A673 (cell line): ENCODE measurements around the gene PSMD7. TPM values are rescaled to one million over a fixed set of nuclear protein-coding genes. Genes with fewer than 3 reads are reported as not detected.

Experiments
- BruUV-seq: library from RNA; stranded (reverse); fragments of 400-500 nt; replicated peaks from 2 replicates; lab custom pipeline; 2021; lab: Mats Ljungman, UMichigan
- CTCF ChIA-PET: fragments of 300-600 bp; sonication (Branson Sonifier 250); formaldehyde crosslinking; loops from one replicate; lab custom pipeline; 2022; ENCODE audit warnings: antibody characterized with exemption; lab: Charles Lee
- POLR2A ChIA-PET: fragments of 300-600 bp; sonication (Branson Sonifier 250); formaldehyde crosslinking; loops from one replicate; lab custom pipeline; 2022; ENCODE audit warnings: antibody characterized with exemption; ENCODE audit not compliant: low non-redundant PET; lab: Charles Lee
- DNase-seq: peaks from one replicate; pipeline ENCODE4 v3.0.0-alpha.2; 2015; ENCODE audit warnings: low spot score
- H3K27ac ChIP-seq: fragments of 200-600 bp; sonication (generic); 2 replicates; pipeline ENCODE4 v1.5.1; 2016; ENCODE audit warnings: mixed run types, low read depth, mild to moderate bottlenecking, mixed read lengths, antibody characterized with exemption, low read length; ENCODE audit not compliant: poor library complexity, severe bottlenecking
- H3K27me3 ChIP-seq: fragments of 200-600 bp; sonication (generic); replicated peaks from 2 replicates; pipeline ENCODE4 v1.6.1; 2017; ENCODE audit warnings: mixed run types, low read depth, mild to moderate bottlenecking, mixed read lengths, antibody characterized with exemption, low read length; ENCODE audit not compliant: insufficient read depth, poor library complexity
- H3K36me3 ChIP-seq: fragments of 200-600 bp; sonication (generic); 2 replicates; pipeline ENCODE4 v1.6.1; 2016; ENCODE audit warnings: mixed run types, mild to moderate bottlenecking, mixed read lengths, antibody characterized with exemption, low read length; ENCODE audit not compliant: insufficient read depth, poor library complexity, severe bottlenecking
- H3K4me1 ChIP-seq: fragments of 200-600 bp; sonication (generic); 2 replicates; pipeline ENCODE4 v1.6.1; 2017; ENCODE audit warnings: mixed run types, mild to moderate bottlenecking, mixed read lengths, antibody characterized with exemption, low read length; ENCODE audit not compliant: insufficient read depth, poor library complexity, severe bottlenecking
- H3K4me3 ChIP-seq: fragments of 200-600 bp; sonication (generic); 2 replicates; pipeline ENCODE4 v1.5.1; 2016; ENCODE audit warnings: low read depth, mixed run types, mild to moderate bottlenecking, mixed read lengths, low read length; ENCODE audit not compliant: poor library complexity, severe bottlenecking
- H3K9me3 ChIP-seq: fragments of 200-600 bp; sonication (generic); 2 replicates; pipeline ENCODE4 v1.6.1; 2016; ENCODE audit warnings: mixed run types, low read depth, mild to moderate bottlenecking, mixed read lengths, antibody characterized with exemption, low read length; ENCODE audit not compliant: poor library complexity, severe bottlenecking
- CTCF ChIP-seq: fragments of 300-800, 200-600 bp; sonication (generic); conservative IDR thresholded peaks from 2 replicates; pipeline ENCODE4 v1.5.1; 2017; ENCODE audit warnings: low read depth, mild to moderate bottlenecking, antibody characterized with exemption, low read length, moderate library complexity, mixed read lengths
- EZH2 ChIP-seq: fragments of 200-600 bp; sonication (generic); IDR thresholded peaks from 2 replicates; pipeline ENCODE4 v1.6.1; 2017; ENCODE audit warnings: borderline replicate concordance, low read depth, mild to moderate bottlenecking, mixed read lengths, antibody characterized with exemption, low read length; ENCODE audit not compliant: poor library complexity, severe bottlenecking
- intact Hi-C: fragments of 100-400 bp; cut with micrococcal nuclease; formaldehyde crosslinking; loops from one replicate; pipeline ENCODE4 v1.10.0; 2022; ENCODE audit not compliant: unreplicated experiment
- total RNA-seq: library from RNA; stranded (reverse); gene quantifications from 2 replicates; pipeline ENCODE4 v1.2.3, GENCODE V29; 2021

PSMD7 gene
- total RNA-seq, 1 experiment from 2014 or later, result 188 TPM

- H3K36me3 ChIP-seq, result no peaks in the 10 kb centered on the region
- POLR2A ChIA-PET, result interaction anchor here (0.6 kb wide), 1 partner anchor 1740 kb away, joined by 7 read pairs; no protein-coding TSS in a partner anchor
- CTCF ChIA-PET, result no interaction called here
- no peak overlapping the region for H3K4me3 ChIP-seq
- BruUV-seq, result no TSS peak
- H3K27ac ChIP-seq, result no peak overlapping the region
- no peaks in the 10 kb centered on the region for H3K4me1 ChIP-seq
- intact Hi-C loops, result loop anchor here (5.0 to 10.0 kb wide), 5 partner anchors 171 to 711 kb away; no protein-coding TSS in a partner anchor
- H3K27me3 ChIP-seq, result no peaks in the 10 kb centered on the region
- TF ChIP-seq CTCF, result no peak
- no peak for TF ChIP-seq EZH2
- H3K9me3 ChIP-seq, result no peaks in the 10 kb centered on the region
- no peak for DNase-seq
Observed at GRCh38 chr16:74277974-74278373, 18.6 kb upstream of the PSMD7 start.

- no peak for DNase-seq
- BruUV-seq, result no TSS peak
Observed at GRCh38 chr16:74279266-74279665, 17.3 kb upstream of the PSMD7 start.

GRCh38 chr16:74279805-74280204 is 16.8 kb upstream of the PSMD7 start:
- no peak overlapping the region for H3K27ac ChIP-seq
- H3K27me3 ChIP-seq, result no peaks in the 10 kb centered on the region
- DNase-seq, result no peak
- no peaks in the 10 kb centered on the region for H3K36me3 ChIP-seq
- no peaks in the 10 kb centered on the region for H3K9me3 ChIP-seq
- TF ChIP-seq CTCF (no peak), EZH2 (no peak)
- no peak overlapping the region for H3K4me3 ChIP-seq
- ChIA-PET CTCF (no interaction called here), POLR2A (no interaction called here)
- no TSS peak for BruUV-seq
- no peaks in the 10 kb centered on the region for H3K4me1 ChIP-seq
- intact Hi-C loops, result loop anchor here (5.0 to 10.0 kb wide), 5 partner anchors 173 to 713 kb away; no protein-coding TSS in a partner anchor

More at GRCh38 chr16:74279266-74279665, 17.3 kb upstream of the PSMD7 start:
- CTCF ChIA-PET, result no interaction called here
- Histone ChIP-seq H3K9me3 (no peaks in the 10 kb centered on the region), H3K4me3 (no peak overlapping the region), H3K4me1 (no peaks in the 10 kb centered on the region), H3K36me3 (no peaks in the 10 kb centered on the region), H3K27ac (no peak overlapping the region), H3K27me3 (no peaks in the 10 kb centered on the region)
- intact Hi-C loops, result loop anchor here (5.0 to 10.0 kb wide), 5 partner anchors 172 to 712 kb away; no protein-coding TSS in a partner anchor
- POLR2A ChIA-PET, result no interaction called here
- no peak for TF ChIP-seq CTCF
- no peak for TF ChIP-seq EZH2
